HEK293T (cell line): ENCODE measurements around the gene SSTR5.

Experiments
- ARNT ChIP-seq: fragments of 450-650 bp; IDR thresholded peaks from 2 replicates; pipeline ENCODE4 v1.6.1; 2017; ENCODE audit warnings: mild to moderate bottlenecking
- BHLHE40 ChIP-seq: fragments of 450-650 bp; IDR thresholded peaks from 2 replicates; pipeline ENCODE4 v1.6.1; 2016; ENCODE audit warnings: mild to moderate bottlenecking, moderate library complexity, borderline replicate concordance
- ELF4 ChIP-seq: fragments of 450-650 bp; IDR thresholded peaks from 2 replicates; pipeline ENCODE4 v1.6.1; 2017; ENCODE audit warnings: antibody characterized with exemption
- FOXK2 ChIP-seq: fragments of 450-650 bp; IDR thresholded peaks from 2 replicates; pipeline ENCODE4 v1.6.1; 2016; ENCODE audit warnings: mild to moderate bottlenecking
- FOXM1 ChIP-seq: fragments of 450-650 bp; IDR thresholded peaks from 2 replicates; pipeline ENCODE4 v1.6.1; 2017; ENCODE audit warnings: mild to moderate bottlenecking, borderline replicate concordance
- NFRKB ChIP-seq: fragments of 450-650 bp; IDR thresholded peaks from 2 replicates; pipeline ENCODE4 v1.6.1; 2016; ENCODE audit warnings: mild to moderate bottlenecking, moderate library complexity
- PKNOX1 ChIP-seq: fragments of 450-650 bp; IDR thresholded peaks from 2 replicates; pipeline ENCODE4 v1.6.1; 2016
- SP1 ChIP-seq: fragments of 450-650 bp; IDR thresholded peaks from 2 replicates; pipeline ENCODE4 v1.6.1; 2017
- TARDBP ChIP-seq: fragments of 450-650 bp; IDR thresholded peaks from 2 replicates; pipeline ENCODE4 v1.6.1; 2016

- TF ChIP-seq TARDBP (no peak), BHLHE40 (no peak), FOXK2 (no peak), SP1 (no peak), PKNOX1 (no peak), ARNT (no peak), ELF4 (no peak), FOXM1 (no peak), NFRKB (no peak)
Measured at GRCh38 chr16:1024138-1024537, 48.4 kb upstream of the SSTR5 start.
